Activated naive CD4-positive, alpha-beta T cell treated with Interleukin-2 at 50 U/mL for 16 hours (primary cell): Measurements from ENCODE around the gene PLXDC2.

Source experiments
- DNase-seq: peaks from one replicate; pipeline ENCODE4 v3.0.0-alpha.2; 2020

PLXDC2 gene

GRCh38 chr10:20232079-20232705 lies 416.0 kb downstream of the PLXDC2 start:
- DNase-seq: no peak

DNA sequence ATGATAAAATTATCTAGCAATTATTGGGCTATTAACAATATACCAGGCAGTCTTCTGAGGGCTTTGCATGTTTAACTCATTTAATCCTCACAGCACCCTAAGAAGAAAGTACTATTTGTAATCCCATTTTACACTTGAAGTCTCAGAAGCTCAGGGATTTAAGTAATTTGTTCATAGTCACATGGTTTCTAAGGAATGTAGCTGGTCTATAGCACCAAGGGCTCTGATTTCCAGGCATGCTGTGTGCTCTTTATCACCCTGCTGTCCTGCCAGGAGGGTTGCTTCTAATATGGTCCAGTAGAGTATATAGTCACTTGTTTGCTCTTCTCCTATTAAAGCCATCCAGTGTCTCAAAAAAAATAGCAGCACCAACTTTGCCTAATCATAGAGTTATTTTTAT lies 417.2 kb downstream of the PLXDC2 start:
- no peak for DNase-seq

DNA sequence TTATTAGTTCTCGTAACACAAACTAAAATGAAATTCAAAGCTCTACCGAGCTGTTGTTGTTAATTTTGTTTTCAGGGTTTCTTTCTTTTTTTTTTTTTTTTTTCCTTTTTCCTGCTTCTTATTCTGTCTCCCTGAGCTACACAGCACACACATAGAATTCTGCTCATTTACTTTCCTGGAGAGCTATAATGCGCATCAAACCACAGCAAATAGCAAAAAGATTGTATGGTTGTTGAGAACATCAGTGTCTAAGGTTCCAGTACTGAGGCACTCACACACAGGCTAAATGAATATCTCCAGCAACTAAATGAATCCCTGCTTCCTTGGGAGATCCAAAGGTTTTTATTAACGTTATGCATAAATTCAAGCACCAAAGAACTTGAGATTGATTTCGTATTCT lies 418.3 kb downstream of the PLXDC2 start:
- DNase-seq: no peak

DNA sequence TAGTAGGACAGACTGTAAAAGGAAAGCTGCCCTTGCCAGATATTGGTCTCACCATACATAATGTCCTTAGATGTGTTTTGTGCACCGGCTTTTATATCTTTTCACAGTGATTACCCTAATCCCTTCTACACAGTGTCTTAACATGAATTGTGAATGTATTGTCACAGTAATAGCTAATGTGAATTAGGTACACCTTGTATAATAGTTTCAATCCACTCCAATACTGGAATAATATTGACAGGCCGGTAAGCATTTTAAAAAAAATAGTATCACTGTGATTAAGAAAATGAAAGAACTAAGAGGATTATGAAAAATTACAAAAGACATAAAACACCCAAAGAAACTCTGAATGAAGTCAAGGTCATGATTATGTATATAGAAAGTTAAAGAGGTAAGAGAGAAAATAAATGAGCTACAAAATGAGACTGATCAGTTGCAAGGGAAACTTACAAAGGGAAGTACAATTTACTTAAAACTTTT lies 420.9 kb downstream of the PLXDC2 start:
- DNase-seq: no peak

DNA sequence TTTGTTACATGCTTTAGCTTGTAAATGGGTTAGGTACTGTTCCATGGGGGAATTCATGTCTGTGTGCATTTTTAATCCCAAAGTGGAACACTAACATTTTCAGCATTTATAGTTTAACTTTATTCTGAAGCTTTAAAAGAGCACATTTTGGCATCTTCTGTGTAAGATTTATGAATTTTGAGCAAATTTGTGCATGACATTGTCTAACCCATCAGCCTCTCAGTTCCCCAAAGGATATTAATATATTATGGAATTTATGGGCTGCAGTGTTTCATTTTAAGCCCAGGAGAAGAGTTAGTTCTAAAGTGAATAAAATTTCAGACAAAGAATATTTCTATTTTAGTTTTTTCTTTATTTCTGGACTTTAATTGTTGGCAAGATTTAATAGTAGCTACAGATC lies 421.4 kb downstream of the PLXDC2 start:
- DNase-seq: no peak

GRCh38 chr10:20240643-20241042 lies 424.4 kb downstream of the PLXDC2 start:
- no peak for DNase-seq

- no peak for DNase-seq
Measured at GRCh38 chr10:20247454-20247853, 431.2 kb downstream of the PLXDC2 start.

GRCh38 chr10:20247891-20248708 lies 431.9 kb downstream of the PLXDC2 start:
- DNase-seq: no peak

GRCh38 chr10:20254078-20254477 lies 437.8 kb downstream of the PLXDC2 start:
- no peak for DNase-seq

- no peak for DNase-seq
Measured at GRCh38 chr10:20254497-20254896, 438.3 kb downstream of the PLXDC2 start.

GRCh38 chr10:20256969-20257368 lies 440.7 kb downstream of the PLXDC2 start:
- no peak for DNase-seq

GRCh38 chr10:20257422-20257821 lies 441.2 kb downstream of the PLXDC2 start:
- DNase-seq: no peak

- no peak for DNase-seq
Measured at GRCh38 chr10:20265146-20265545, 448.9 kb downstream of the PLXDC2 start.

GRCh38 chr10:20267734-20268133 lies 451.5 kb downstream of the PLXDC2 start:
- no peak for DNase-seq

GRCh38 chr10:20271490-20271889 lies 455.3 kb downstream of the PLXDC2 start:
- DNase-seq: no peak

GRCh38 chr10:20272608-20273007 lies 456.4 kb downstream of the PLXDC2 start:
- DNase-seq: no peak

GRCh38 chr10:20274571-20274970 lies 458.3 kb downstream of the PLXDC2 start:
- DNase-seq: no peak

GRCh38 chr10:20276127-20276979 lies 460.1 kb downstream of the PLXDC2 start:
- no peak for DNase-seq

DNA sequence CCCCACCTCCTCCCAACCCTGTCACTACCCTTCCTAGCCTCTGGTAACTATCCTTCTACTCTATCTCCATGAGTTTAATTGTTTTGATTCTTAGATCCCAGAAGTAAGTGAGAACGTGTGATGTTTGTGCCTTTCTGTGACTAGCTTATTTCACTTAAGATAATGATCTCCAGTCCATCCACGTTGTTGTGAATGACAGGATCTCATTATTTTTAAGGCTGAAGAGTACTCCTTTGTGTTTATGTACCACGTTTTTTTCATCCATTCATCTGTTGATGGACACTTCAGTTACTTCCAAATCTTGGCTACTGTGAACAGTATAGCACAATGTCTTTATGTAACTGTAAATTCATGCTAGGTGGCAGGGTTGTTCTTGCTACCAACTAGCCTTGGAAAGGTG lies 461.6 kb downstream of the PLXDC2 start:
- no peak for DNase-seq

DNA sequence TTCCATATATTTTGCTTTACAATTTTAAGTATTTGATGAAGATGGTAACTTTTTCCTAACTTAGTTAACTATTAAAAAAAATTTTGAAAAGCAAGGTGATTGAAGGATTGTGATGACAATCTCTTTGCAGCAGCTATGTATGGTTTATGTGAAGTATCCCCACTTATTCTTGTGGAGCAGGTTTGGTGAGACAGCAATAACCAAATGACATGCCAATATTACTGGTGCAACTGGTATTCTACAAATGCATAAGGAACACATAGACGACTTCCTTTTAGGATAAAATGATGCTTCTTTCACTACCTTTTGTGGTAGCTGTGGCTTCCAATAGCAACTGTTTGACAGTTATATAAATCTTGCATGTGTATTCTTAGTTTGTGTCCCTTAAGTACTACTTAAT lies 465.3 kb downstream of the PLXDC2 start:
- no peak for DNase-seq

GRCh38 chr10:20287586-20287985 lies 471.4 kb downstream of the PLXDC2 start:
- DNase-seq: no peak

- no peak for DNase-seq
Measured at GRCh38 chr10:20288060-20288459, 471.8 kb downstream of the PLXDC2 start.

GRCh38 chr10:20289070-20289828 lies 473.0 kb downstream of the PLXDC2 start:
- no peak for DNase-seq
